ENCODE data around the gene PPM1H. TPM values are rescaled to one million over a fixed set of nuclear protein-coding genes. Genes with fewer than 3 reads are reported as not detected.

The PPM1H gene
- total and polyA plus RNA-seq, 4 donors, result 2.3 to 7.2 (median 4.1) TPM

DNA sequence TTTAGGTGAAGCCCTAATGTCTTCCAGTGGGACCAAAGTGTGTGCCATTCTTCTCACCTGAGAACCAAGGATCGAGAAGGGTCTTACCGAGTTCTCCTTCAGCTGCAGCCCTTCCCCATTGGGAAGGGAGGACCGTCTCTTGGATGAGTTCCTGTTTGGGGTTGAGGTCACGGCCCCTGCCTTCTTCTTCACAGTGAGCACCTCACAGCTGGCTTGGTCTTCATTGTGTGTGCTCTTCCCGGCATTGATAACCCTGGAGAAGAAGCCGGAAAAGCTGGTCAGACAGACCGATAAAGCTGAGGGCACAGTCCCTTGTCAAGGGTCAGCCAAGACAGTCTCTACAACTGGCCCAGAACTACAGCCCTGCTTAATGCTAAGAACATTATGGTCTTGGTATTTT is 102.9 kb downstream of the PPM1H start:
- Histone ChIP-seq H3K27me3 (ENCODE audit: control insufficient read depth in 4 of 4, insufficient read depth in 4 of 4, low read length in 3 of 4) (no peaks in the 10 kb centered on the region), H3K4me1 (ENCODE audit: control insufficient read depth in 4 of 4, insufficient read depth in 4 of 4, low read length in 3 of 4) (no peaks in the 10 kb centered on the region), H3K4me3 (ENCODE audit: low read depth in 1 of 3, low read length in 3 of 3) (no peak overlapping the region), H3K36me3 (ENCODE audit: control insufficient read depth in 4 of 4, insufficient read depth in 3 of 4, low read depth in 1 of 4, low read length in 3 of 4) (no peaks in the 10 kb centered on the region), H3K9me3 (ENCODE audit: control insufficient read depth in 4 of 4, low read length in 3 of 4) (no peaks in the 10 kb centered on the region), H3K9ac (ENCODE audit: low read depth in 1 of 2, low read length in 2 of 2) (no peak overlapping the region), H3K27ac (ENCODE audit: low read depth in 1 of 2, low read length in 2 of 2) (no peak overlapping the region)
- DNase-seq (ENCODE audit: low spot score), result no peak
- whole genome bisulfite sequencing, result 88% methylated on average over 7 of the region's 7 CpGs
- TF ChIP-seq RXRA (IDR thresholded peaks at IDR 0.05), result no peak
- TF ChIP-seq NR2F2 (IDR thresholded peaks at IDR 0.05), result peak; percentile 78

GRCh38 chr12:62827855-62828254 is 107.1 kb downstream of the PPM1H start:
- TF ChIP-seq SP1 (IDR thresholded peaks at IDR 0.05), result no peak
- no peak for TF ChIP-seq FOXA1 (IDR thresholded peaks at IDR 0.05)
- TF ChIP-seq YY1 (IDR thresholded peaks at IDR 0.05), result no peak
- TF ChIP-seq HNF4A (conservative IDR thresholded peaks at IDR 0.05), result no peak
- TF ChIP-seq, protein P1, sequence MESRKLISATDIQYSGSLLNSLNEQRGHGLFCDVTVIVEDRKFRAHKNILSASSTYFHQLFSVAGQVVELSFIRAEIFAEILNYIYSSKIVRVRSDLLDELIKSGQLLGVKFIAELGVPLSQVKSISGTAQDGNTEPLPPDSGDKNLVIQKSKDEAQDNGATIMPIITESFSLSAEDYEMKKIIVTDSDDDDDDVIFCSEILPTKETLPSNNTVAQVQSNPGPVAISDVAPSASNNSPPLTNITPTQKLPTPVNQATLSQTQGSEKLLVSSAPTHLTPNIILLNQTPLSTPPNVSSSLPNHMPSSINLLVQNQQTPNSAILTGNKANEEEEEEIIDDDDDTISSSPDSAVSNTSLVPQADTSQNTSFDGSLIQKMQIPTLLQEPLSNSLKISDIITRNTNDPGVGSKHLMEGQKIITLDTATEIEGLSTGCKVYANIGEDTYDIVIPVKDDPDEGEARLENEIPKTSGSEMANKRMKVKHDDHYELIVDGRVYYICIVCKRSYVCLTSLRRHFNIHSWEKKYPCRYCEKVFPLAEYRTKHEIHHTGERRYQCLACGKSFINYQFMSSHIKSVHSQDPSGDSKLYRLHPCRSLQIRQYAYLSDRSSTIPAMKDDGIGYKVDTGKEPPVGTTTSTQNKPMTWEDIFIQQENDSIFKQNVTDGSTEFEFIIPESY (IDR thresholded peaks at IDR 0.05), result no peak
- no peak for TF ChIP-seq JUND (IDR thresholded peaks at IDR 0.05)
- no peak for TF ChIP-seq ATF3 (IDR thresholded peaks at IDR 0.05)
- peak; percentile 79 for TF ChIP-seq NR2F2 (IDR thresholded peaks at IDR 0.05)
- no peak overlapping the region for H3K9ac ChIP-seq (ENCODE audit: low read depth in 1 of 2, low read length in 2 of 2)
- no peak for DNase-seq (ENCODE audit: low spot score)
- H3K27ac ChIP-seq (ENCODE audit: low read depth in 1 of 2, low read length in 2 of 2), result no peak overlapping the region
- no peaks in the 10 kb centered on the region for H3K4me1 ChIP-seq (ENCODE audit: control insufficient read depth in 4 of 4, insufficient read depth in 4 of 4, low read length in 3 of 4)
- no peaks in the 10 kb centered on the region for H3K36me3 ChIP-seq (ENCODE audit: control insufficient read depth in 4 of 4, insufficient read depth in 3 of 4, low read depth in 1 of 4, low read length in 3 of 4)
- H3K27me3 ChIP-seq (ENCODE audit: control insufficient read depth in 4 of 4, insufficient read depth in 4 of 4, low read length in 3 of 4), result no peaks in the 10 kb centered on the region
- WGBS, result 84% methylated on average over 2 of the region's 2 CpGs
- H3K4me3 ChIP-seq (ENCODE audit: low read depth in 1 of 3, low read length in 3 of 3), result no peak overlapping the region
- no peaks in the 10 kb centered on the region for H3K9me3 ChIP-seq (ENCODE audit: control insufficient read depth in 4 of 4, low read length in 3 of 4)

DNA sequence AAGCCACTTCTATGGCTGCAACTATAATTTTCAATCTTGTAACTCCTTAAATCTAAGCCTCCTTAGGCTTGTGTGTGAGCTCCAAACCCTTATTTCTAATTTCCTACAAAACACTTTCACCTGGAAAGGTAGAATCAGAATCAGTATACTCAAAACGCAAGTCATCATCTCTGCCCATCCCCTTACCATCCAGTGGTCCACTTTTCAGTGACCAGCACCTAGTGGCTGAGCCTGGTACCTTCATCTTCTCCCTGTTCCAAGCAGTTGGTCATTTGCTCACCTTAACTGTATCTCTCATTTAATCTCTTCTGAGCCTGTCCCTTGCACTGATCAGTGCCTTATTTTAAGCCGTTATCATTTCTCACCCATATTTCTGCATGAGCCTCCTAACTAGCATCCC is 107.9 kb downstream of the PPM1H start:
- no peaks in the 10 kb centered on the region for H3K36me3 ChIP-seq (ENCODE audit: control insufficient read depth in 4 of 4, insufficient read depth in 3 of 4, low read depth in 1 of 4, low read length in 3 of 4)
- H3K9me3 ChIP-seq (ENCODE audit: control insufficient read depth in 4 of 4, low read length in 3 of 4), result no peaks in the 10 kb centered on the region
- H3K27me3 ChIP-seq (ENCODE audit: control insufficient read depth in 4 of 4, insufficient read depth in 4 of 4, low read length in 3 of 4), result no peaks in the 10 kb centered on the region
- DNase-seq (ENCODE audit: low spot score), result no peak
- no peaks in the 10 kb centered on the region for H3K4me1 ChIP-seq (ENCODE audit: control insufficient read depth in 4 of 4, insufficient read depth in 4 of 4, low read length in 3 of 4)
- TF ChIP-seq, protein P2, sequence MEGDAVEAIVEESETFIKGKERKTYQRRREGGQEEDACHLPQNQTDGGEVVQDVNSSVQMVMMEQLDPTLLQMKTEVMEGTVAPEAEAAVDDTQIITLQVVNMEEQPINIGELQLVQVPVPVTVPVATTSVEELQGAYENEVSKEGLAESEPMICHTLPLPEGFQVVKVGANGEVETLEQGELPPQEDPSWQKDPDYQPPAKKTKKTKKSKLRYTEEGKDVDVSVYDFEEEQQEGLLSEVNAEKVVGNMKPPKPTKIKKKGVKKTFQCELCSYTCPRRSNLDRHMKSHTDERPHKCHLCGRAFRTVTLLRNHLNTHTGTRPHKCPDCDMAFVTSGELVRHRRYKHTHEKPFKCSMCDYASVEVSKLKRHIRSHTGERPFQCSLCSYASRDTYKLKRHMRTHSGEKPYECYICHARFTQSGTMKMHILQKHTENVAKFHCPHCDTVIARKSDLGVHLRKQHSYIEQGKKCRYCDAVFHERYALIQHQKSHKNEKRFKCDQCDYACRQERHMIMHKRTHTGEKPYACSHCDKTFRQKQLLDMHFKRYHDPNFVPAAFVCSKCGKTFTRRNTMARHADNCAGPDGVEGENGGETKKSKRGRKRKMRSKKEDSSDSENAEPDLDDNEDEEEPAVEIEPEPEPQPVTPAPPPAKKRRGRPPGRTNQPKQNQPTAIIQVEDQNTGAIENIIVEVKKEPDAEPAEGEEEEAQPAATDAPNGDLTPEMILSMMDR (IDR thresholded peaks at IDR 0.05; ENCODE audit: low read depth, low read length, missing input control), result no peak
- TF ChIP-seq EGR1 (IDR thresholded peaks at IDR 0.05; ENCODE audit: low read depth in 2 of 2) (no peak), YY1 (IDR thresholded peaks at IDR 0.05) (no peak), NR2F2 (IDR thresholded peaks at IDR 0.05) (no peak), FOXA1 (IDR thresholded peaks at IDR 0.05) (no peak), SP1 (IDR thresholded peaks at IDR 0.05) (no peak), RXRA (IDR thresholded peaks at IDR 0.05) (no peak), ATF3 (IDR thresholded peaks at IDR 0.05) (no peak), HNF4G (IDR thresholded peaks at IDR 0.05) (no peak)
- H3K4me3 ChIP-seq (ENCODE audit: low read depth in 1 of 3, low read length in 3 of 3), result no peak overlapping the region
- no peak overlapping the region for H3K9ac ChIP-seq (ENCODE audit: low read depth in 1 of 2, low read length in 2 of 2)
- no peak overlapping the region for H3K27ac ChIP-seq (ENCODE audit: low read depth in 1 of 2, low read length in 2 of 2)
- WGBS, result 92% methylated on average over 2 of the region's 2 CpGs

All from liver (tissue), 9 donors.